GM21529 (cell line): ENCODE results near the gene LRBA.

Experiments
- ATAC-seq: cut with Tn5 transposase; IDR thresholded peaks from one replicate; pipeline ENCODE4 v1.9.1; 2021; ENCODE audit not compliant: unreplicated experiment

Gene LRBA

DNA sequence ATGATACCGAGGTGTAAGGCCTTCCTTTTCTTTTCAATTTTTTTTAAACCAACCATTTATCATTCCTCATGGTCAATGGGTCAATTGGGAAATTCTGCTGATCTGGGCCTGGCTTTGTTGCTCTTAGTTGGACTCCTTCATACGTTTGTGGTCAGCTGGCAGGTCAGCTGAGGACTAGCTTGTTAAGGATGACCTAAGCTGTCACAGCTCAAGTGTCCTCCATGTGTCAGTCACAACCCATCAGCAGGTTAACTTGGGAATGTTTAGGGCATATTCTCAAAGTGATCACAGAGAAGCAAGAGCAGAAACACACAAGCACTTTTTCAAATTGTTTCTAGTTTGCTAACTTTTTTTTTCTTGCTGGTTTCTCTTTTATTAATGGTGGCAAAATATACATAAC lies 550.6 kb downstream of the LRBA start:
- ATAC-seq, result no peak

DNA sequence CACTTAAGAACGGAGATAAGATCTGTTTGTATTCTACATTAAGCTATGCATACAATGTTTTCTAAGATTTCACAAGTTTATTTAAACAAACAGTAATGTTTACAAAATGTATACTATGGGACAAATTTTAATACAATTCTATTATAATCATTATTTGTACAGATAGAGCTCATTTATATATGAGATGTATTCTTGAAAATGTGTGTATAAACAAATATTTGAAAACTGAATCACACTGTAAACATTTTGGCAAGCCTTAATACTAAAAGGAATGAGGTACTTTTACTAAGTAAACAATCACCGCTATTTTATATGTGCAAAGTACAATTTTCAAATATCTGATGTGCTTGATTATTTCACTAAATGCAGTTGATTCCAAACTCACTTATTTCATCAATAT lies 552.3 kb downstream of the LRBA start:
- no peak for ATAC-seq

DNA sequence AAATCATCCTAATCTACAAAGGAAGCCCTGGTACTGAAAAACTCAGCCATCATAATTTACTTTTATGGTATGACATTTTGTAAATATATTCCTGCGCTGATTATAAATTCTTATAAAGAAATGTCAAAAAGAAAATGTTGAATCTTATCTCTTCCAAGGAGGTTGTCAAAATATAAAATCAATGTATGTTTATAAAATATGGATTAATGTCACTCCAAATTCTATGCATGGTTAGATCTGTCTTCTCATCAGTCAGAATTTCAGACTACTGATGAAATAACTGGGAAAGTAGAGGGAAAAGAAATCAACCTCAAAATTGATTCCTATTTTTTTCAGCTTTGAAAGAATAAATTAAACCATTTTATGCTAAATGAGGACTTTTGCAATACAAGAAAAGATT lies 553.1 kb downstream of the LRBA start:
- no peak for ATAC-seq

DNA sequence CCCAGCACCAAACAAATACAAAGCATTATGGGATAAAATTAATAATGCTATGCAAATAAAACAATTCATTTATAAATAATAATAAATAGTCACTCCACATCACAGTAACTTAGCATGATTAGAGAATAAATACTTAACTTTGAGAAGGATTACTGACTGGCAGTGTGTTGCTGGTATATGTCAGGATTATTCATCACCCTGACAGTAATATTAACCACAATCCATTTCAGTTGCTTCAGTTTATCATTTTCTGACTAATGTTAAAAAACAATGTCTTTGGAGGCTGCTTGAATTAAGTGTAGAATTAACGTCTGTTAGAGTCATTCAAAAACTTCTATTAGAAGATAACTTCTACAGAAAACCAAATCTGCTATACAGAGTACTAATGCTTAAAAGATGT lies 557.3 kb downstream of the LRBA start:
- no peak for ATAC-seq

DNA sequence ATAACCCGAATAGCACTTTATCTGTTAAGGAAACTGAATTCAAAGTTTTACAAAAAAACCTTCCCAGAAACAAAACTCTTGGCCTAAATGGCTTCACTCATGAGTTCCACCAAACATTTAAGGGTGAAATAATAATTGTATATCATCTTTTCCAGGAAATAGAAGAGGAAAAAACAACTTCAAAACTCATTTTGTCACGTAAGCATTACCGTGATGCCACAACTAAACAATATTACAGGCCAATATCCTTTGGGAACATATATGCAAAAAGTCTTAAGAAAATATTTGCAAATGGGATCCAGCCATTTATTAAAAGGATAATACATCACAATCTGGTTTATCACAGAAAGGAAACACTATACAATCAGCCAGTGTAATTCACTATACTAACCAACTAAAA lies 563.2 kb downstream of the LRBA start:
- no peak for ATAC-seq

DNA sequence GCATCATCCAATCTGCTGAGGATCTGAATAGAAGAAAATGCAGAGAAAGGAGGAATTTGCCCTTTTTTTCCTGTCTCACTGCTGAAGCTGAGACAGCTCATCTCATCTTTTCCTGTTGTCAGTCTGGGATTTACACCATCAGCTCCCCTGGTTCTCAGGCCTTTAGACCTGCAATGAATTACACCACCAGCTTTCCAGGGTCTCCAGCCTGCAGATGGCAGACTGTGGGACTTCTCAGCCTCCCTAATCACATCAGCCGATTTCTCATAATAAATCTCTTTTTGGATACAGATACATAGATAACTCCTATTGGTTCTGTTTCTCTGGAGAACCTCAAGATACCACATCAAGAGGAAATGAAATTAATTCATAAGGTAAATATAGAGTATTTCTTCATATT lies 567.7 kb downstream of the LRBA start:
- ATAC-seq, result no peak

DNA sequence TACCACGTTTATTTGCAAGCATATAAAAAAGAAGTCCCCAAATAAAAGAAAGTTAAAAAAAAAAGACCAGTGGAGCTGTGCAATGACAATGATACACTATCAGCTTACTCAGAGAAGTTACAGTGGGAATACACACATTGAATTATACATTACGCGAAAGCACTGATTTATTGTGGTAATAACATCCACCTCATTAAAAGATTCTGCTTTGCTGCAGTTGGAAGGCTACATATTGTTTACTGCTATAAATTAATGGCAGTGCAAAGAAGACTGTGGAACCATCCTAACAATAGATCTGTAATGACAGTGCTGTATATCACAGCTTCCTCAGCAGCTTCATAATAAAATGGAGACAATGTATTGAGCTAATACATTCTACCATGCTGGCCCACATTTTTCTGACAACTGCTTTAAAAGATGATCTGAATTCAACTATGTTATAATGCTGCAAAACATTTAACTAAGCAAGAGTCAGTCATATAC lies 575.6 kb downstream of the LRBA start:
- no peak for ATAC-seq

DNA sequence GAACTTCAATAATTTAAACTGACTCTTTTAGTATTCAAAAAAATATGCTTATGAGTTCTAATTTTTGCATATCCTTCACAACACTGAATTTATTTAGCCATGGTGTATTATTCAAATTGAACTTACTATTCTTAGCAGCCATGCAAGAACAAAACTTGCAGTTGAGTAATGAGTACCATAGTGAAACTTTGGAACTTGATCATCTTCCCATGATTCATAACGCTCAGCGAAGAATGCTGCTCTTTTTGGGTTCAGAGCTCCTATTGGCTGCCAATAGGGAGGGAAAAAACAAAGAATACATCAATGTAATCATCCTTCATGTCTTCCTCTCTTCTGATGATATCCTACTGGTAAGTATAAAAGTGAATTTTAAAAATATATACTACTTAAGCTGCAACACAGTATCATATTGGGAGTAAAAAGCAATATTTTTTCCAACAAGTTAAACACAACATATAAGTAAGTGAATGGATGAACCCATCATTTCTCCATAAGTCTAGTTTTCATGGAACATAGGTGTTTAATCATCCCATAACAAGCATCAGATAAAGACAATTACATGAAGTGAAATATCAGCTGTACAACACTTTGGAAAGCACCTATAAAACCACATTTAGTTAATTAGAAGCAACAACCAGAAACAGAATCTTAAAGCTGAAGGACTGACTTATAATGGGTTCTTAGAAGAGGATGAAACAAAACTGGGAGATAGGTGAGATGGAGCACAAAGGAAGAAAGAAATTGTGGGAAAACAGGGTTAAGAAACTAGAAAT lies 578.3 kb downstream of the LRBA start:
- ATAC-seq, result no peak

DNA sequence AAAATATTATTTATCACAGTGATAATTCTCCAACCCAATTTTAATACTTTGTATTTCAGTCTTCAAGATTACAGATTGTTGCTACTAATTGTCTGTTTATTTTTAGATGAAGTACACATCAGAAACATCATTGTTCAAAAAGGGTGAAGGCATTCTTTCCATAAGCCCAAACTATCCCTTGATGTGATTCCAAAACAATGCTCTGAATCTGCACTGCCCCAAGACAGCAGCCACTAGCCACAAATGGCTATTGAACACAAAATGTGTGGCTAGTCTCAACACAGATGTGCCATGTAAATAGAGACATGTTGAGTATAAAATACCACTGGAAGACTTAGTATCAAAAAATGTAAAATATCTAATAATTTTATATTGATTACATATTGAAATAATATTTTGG lies 583.9 kb downstream of the LRBA start:
- ATAC-seq, result no peak

DNA sequence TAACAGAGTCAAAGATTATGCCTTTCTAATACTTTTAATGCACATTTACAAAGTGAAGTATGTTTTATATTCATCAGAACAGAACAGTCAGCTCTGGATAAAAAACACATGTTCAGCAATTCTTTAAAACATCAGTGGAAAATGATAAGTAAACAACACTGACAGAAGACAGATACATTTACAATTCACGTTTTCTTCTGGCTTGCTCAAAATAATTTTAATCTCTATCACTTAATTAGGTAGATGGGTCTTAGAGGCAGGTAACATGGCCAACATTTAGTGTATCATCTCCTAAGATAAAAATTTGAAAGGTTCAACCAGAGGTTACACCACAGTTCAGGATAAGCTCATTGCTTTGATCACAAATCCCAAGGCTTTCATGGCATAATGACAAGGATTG lies 589.9 kb downstream of the LRBA start:
- ATAC-seq, result no peak

DNA sequence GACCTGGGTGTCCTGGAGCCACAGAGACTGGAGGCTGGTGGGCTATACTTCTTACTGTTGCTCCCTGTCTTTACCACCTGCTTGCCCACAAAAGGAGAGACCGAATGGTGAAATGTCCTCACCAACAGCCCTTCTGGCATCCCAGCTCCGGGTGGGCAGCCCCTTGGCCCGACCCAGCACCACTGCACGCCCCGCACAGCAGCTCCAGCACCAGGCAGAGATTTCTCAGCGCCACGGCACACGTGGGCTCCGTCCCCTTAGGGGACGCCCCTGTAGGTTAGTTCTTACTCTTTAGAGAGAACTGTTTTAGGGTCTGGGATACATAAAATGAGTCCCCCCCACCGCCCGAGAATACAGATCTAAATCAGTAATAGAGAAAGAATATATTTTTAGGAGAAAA lies 591.6 kb downstream of the LRBA start:
- no peak for ATAC-seq

DNA sequence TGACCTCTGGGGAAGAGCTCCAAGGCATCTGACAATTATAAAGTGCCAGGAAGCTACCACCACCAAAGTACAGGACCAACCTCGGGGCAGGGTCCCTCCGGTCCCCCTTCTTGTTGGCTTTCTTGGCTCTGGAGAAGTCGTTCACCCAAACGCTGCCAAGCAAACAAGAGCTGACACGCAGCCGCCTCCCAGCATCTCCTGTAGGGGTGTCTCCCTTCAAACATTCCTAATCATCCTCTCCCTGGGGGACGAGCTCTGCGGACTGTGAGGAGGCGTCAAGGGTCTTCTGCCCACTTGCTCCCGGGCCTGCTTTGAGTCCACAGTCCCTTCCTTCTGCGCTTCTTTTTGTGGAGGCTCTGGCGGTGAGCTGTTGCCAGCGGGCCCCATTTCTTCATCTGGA lies 592.0 kb downstream of the LRBA start:
- no peak for ATAC-seq

DNA sequence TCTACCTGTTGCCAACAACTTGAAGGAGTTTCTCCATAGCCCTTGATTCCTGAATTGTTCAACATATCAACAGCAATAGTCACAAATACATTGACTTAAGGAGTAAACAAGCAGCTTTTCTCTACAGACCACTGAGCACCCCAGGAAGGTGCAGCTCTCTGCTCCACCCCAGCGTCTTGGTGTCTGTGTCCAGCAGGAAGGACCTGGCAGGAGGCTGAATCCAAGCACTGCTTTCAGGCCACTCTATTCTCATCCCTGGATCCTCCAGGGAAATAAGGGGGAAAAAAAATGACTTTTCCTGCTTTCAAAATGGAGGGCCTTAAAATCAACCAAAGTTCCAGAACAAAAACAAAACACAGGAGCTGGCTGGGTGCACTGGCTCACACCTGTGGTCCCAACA lies 593.5 kb downstream of the LRBA start:
- no peak for ATAC-seq

DNA sequence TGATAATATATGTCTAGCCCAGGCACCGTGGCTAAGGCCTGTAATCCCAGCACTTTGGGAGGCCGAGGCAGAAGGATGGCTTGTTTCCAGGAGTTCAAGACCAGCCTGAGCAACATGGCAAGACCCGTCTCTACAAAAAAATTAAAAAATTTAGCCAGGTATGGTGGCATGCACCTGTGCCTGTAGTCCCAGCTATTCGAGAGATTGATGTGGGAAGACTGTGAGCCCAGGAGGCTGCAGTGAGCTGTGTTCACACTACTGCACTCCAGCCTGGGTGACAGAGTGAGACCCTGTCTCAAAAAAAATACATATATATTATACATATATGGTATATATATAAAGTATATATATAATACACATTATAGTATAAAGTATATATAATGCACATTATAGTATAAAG lies 595.1 kb downstream of the LRBA start:
- ATAC-seq, result no peak

DNA sequence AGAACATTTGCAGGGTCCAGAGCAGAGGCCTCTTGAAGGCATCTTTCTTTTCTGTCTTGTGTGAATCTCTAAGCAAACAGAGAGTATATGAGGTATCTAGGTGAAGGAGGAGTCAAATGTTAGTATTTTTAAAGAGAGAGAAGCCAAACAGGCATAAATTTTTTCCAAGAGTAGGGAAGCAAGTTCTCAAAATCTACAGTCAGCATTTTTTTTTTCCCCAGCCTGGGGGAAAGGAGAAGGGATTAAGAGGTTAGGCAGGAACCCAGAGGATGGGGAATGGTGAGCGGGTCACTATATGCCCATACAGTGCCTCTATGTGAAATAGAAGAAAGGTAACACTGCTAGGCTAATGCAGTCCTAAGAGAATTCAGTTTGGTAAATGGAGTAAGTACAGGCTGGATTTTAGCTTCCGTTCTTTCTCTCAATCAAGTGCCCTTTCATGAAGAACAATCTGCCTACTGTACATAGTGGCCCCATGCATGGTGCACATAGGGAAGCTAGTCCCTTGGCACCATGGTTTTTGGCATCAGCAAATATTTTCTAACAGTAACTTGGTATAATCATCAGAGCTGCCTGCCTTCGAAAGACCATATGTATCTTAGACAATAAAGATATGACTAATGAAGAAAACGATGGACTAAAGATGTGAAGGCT lies 596.2 kb downstream of the LRBA start:
- ATAC-seq, result no peak

DNA sequence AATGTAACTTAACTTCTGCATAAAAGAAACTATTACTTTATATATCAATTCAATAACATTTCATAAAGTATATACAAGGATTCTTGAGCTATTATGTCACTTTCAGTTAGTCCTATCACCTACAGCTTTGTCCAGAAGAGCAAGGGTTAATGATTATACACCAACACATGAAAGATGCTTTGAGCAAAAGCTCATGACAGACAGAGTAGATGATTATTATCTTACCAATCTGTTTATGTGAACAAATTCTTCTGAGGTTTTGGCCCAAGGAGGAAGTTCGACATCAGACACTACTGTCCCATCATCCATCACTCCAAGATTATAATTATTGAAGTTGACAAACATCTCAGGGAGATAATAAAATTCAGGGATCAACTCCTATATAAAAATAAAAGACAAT lies 599.9 kb downstream of the LRBA start:
- no peak for ATAC-seq

DNA sequence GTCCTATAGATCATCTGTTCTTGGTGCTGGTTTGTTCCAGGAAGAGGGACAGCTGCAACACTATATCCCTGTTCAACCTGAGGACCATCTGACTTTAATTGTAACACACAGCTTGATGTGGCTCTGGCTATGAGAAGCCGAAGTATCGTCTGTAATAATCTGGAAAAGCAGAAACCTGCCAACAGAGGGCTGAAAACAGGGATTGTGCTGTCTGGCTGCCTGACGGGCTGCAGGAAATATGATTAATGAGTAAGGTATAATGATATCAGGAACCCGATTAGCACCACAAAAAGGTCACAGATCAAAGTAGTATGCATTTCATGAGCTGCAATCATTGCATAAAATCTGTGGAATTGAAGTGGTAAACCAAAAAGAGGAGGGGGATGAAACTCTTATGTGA lies 603.6 kb downstream of the LRBA start:
- ATAC-seq, result no peak

DNA sequence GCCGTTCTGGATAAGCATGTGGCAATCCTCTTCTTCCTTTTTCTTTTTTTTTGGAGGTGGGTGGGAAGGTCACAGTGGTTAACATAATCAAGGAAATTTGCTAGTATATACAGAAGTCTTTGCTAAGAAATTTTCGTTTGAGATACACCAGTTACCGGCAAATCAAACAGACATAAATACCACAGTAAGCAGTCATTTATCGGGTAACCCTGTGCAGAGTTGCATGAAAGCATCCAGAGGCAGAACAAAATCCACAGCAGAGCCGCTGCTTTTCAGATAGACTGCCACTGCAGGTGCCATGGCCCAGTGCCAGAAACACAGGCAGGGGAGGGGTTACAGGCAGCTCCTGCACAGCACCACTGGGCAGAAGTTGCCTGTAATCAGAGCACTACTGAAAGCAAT lies 612.2 kb downstream of the LRBA start:
- ATAC-seq, result peak; percentile 58

DNA sequence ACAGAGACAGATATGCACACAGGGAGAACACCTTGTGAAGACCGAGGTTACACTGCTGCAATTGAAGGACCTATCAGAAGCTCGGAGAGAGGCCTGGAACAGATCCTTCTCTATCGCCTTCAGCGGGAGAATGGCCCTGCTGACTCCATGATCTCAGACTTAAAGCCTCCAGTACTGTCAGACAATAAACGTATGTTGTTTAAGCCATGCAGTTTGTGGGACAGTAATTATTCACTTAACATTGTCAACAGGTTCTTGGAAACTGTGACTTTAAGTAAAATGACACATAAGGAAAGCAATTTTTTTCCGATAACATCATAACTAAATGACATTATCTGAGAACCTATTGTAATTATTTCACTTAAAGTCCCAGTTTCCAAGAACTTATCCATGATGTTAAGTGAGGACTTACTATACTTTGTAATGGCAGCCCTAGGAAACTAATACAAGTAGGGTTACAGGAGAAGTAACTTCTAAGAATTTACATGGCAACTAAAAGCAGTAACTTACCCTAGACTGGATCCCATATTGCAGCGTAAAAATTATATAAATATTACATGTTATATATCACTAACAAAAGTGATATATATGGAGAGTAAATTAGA lies 613.9 kb downstream of the LRBA start:
- ATAC-seq, result no peak

DNA sequence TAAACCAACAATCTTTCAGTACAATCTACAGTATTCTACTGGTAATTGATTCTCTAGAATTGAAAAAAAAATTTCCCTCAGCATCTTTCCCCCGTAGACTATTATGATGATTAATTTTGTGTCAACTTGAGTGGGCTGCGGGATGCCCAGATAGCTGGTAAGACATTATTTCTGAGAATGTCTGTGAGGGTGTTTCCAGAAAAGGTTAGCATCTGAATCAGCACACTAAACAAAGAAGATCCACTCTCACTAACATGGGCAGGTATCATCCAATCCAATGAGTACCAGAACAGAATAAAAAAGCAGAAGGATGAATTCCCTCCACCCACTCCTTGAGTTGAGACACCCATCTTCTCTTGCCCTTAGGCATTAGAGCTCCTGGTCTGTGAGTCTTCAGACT lies 619.2 kb downstream of the LRBA start:
- ATAC-seq, result no peak

DNA sequence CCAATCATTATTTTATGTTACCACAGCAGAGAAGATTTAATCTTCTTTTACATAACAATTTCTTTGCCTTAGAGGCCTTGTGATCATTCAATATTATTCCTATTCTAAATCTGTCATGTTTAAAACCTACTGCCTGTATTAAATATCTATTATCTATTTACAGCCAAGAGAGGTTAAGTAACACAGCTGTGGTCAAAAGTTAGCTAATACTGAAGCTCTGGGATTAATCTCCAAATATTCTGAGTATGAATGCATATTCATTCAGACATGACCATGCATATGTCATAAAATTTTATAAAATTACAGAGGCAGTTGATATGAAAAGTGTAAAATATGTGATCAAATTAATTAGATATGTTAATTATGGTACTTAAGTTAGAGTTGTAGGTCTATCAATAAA lies 621.0 kb downstream of the LRBA start:
- no peak for ATAC-seq

DNA sequence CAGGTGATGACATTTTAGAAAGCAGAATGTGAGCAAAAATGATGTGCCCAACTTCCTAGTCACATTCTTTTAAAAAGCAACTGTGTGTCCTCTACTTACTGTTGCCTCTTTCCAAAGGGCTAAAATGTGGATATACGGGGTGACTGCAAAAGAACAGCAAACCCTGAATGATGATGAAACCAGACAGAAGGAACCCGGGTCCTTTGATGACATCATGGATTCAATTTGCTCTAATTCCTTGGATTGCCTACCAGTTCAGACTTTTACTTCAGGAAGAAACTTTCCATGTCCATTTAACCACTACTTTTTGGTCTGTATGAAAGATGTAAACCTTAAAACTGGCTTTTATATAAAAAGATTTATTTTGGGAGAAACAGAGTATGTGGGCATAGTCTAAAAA lies 624.0 kb downstream of the LRBA start:
- ATAC-seq, result no peak
